Stimulated activated CD8-positive, alpha-beta memory T cell treated with anti-CD3 and anti-CD28 coated beads, Interleukin-7, amount 100 ng/mL, for 48 hours (primary cell): Measurements from ENCODE around the gene DCAF6.
"Not testable (repeated sequence)": the region's sequence is repeated elsewhere in the genome, so short reads cannot be mapped to it uniquely, and the experiment has no call there.

ENCODE experiments used
- DNase-seq, 2 donors: peaks; one replicate each; pipeline ENCODE4 v3.0.0-alpha.2; 2020; ENCODE audit warnings: low read depth in 1 of 2; ENCODE audit errors: extremely low read depth in 1 of 2

Gene DCAF6

DNA sequence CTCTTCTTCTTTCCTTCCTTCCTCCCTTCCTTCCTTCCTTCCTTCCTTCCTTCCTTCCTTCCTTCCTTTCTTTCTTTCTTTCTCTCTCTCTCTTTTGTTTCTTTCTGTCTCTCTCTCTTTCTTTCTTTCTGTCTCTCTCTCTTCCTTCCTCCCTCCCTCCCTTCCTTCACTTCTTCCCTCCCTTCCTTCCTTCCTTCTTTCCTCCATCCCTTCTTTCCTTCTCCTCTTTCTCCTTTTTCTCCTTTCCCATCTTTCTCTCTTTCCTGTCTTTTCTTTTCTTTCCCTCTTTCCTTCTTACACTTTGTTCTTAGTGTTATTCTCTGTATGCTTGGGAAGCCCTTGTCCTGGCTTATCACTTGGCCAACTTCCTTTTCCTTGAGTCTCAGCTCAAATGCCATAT is 72.8 kb downstream of the DCAF6 start:
- no peak for DNase-seq

DNA sequence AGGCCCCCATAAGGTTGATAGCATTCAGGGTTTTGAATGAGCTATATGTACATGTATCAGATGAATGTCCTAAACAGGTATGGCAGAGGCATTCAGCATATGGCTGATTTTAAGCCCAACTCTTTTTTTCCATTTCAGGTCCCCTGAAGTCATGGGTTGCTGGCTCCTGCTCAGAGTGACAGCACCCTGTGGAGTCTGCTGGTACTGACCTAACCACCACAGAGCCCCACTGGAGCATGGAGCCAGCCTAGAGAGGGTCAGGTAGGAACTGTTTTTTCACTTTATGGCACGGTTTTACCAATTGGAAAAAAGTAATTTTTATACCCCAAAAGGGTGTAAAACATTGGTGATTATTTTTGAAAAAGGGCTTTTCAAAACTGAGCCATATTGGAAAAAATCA is 82.9 kb downstream of the DCAF6 start:
- no peak for DNase-seq

DNA sequence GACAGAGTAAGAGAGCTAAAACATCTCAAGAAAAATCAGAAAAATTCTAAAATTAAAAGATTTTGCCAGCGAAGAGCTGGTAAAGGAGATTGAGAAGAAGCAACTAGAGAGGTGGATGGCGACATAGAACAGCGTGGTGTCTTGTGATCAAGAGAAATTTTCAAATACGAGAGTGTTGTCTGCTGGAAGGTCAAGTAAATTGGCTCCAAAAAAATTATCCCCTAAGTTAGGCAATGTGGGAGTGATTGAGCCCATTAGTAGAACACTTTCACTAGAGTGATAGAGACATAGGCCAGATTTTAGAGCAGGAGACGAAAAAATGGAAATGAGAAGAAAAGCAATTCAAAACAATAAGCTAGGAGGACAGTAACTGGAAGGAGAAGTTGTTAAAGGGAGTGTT is 94.7 kb downstream of the DCAF6 start:
- DNase-seq = no peak

DNA sequence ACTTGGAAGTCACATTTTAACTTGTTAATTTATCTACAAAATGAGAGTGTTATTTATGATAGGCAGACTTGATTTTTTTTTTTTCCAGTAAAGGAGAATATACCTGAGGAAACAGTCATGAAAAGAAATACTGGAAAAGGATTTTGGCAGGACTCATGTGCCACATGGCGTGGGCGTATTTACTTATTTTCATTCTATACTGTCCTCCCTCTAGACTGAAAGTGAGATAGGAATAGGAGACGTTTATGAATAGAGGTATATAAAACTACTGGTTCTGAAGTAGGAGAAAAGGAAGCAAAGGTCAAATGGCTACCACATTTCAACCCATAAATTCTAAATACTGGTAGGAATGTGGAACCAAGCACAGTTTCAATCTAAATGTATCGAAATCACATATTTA is 95.1 kb downstream of the DCAF6 start:
- DNase-seq = no peak

DNA sequence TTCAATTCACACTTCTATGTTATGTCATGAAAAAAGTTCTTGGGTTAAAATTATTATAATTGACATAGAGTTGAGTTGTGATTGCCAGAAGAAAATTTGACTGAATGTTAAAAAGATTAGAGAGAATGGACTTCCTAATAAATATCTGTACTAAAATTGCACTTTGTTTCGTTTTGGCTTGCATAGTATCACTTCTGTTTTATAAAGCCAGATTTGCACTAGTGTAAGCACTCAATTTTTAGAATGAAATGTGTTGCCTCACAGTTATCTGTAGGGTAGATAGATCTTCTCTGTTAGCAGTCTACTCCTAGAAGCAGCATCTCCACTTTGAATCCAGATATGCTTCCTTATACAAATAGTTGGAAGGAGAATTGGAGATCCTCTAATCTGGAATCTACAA is 95.5 kb downstream of the DCAF6 start:
- DNase-seq = no peak

DNA sequence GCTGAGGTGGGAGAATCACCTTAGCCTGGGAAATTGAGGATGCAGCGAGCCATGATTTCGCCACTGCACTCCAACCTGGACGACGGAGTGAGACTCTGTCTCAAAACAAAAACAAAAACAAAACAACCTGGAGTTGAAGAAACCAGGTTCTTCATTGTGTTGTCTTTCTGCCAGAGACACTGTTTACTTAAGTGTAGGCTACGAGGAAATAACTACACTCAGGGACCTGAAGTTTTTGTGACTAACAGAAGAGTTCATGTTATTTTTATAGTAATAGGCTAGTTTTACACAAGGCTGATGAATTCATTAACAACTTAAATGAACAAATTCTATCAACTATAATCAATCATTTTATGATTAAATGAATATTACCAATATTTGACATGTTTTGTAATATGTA is 98.9 kb downstream of the DCAF6 start:
- DNase-seq = no peak

DNA sequence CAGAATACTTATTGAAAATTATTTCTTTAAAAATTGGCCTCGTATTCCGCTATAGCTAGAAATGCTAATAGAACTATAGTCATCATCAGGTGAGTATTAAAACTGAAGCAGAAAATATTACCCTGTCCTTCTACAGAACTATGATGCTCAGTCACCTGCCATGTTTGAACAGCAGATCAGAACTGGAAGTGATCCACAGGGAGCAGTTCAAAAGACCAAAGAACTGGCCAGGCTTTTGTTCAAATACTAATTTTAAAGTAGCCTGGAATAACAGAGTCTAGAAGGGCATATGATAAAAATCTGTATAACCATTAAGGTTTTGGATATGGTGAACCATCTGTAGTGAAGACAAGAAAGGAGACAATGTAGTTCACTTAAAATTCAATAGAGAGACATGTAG is 105.9 kb downstream of the DCAF6 start:
- no peak for DNase-seq

DNA sequence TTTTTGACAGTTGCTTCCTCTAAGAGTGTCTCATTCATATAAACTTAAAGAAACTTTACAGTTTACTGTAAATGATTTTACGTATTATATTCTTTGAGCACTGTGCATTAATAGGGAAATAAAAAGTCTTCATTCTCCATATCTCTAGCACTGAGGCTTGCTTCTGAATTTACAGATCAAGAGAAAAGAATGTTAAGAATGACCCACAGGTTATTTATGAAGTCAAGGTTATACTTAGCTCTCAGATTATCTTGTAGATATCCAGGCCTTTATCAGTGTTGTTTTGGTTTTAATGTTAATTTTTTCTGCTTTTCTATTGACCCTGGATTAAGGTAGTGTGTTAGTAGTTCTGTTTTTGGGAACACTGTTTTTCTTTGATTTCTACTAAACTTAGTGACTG is 108.8 kb downstream of the DCAF6 start:
- no peak for DNase-seq

DNA sequence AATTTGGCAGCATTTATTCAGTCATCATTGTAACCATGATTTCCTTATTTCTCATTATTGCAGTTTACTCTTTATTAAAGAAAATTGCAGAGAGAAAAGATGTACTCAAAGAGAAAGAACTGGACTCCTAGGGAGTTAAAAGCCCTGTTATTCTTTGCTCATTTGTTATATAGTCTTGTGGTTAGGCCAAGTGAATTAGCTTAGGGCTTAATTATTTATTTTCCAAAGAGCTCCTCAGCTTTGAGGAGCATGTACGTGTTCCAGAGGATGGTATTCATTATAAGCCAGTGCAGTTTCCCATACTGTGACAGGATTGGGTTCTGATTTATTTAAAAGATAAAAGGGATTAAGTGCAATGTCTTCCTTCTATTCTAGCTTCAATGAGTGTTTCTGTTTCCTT is 113.8 kb downstream of the DCAF6 start:
- no peak for DNase-seq

DNA sequence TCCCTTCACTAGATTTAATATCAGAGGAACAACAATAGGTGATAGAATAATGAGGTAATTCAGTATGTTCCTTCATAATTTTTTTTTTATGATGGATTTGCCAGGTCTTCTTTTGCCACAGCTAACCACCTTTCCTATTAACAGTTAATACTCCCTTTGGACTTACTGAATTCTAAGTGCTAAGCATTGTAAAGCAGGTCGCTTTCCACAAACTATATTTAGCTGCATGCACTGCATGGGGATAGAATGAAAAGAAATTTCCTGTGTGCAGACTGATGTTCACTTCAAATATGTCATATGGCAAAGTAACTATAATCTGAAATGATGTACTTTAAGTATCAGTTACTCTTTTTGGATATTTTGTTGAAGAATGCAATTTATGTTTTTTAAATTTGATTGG is 114.4 kb downstream of the DCAF6 start:
- no peak for DNase-seq

DNA sequence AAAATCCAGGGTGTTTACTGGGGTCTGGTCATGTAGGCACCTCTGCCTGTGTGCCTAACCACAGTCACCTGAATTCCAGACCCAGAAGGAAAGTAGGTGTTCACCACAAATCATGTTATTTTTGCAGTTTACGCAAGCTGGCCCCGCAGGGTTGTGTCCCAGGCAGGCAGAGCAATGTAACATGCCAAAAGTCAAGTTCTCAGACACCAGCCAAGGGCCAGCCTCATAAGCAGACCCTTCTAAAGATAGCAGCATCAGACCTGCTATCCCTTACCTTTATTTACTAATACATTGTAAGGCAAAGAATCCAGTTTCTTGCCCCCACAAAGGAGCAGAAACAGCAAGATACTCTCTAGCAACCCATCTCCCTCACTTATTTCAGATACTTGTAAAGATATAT is 117.2 kb downstream of the DCAF6 start:
- DNase-seq = no peak

DNA sequence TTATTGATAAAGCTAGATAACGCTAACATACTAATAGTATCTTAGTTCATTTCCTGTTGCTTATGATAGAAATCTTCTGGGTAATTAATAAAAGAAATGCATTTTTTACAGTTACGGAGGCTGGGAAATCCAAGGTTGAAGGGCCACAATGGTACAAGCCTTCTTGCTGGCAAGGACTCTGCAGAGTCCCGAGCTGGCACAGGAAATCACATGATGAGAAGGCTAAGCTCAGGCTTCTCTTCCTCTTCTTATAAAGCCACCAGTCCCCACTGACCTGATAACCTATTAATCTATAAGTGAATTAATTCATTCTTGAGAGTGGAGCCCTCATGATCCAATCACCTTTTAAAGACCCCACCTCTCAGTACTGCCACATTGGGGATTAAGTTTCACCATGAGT is 117.6 kb downstream of the DCAF6 start:
- no peak for DNase-seq

DNA sequence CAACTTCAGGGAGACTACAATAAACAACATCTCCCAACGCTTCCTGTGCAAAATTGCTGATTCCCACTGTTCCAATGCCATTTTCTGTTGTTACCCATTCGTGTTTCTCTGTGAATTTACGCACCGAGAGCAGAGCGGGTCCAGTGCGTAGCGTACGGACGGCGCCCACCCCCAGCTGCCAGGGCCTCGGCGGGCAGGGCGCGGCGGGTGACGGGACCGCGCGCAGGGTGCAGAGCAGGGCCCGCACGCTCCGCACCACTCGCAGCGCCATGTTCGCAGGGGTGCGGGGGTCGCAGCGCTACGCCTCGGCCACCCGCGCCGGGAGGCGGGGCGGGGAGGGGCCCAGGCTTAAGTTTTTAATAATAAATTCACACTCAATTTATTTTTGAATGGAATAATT is 119.7 kb downstream of the DCAF6 start:
- DNase-seq = not testable (repeated sequence)

DNA sequence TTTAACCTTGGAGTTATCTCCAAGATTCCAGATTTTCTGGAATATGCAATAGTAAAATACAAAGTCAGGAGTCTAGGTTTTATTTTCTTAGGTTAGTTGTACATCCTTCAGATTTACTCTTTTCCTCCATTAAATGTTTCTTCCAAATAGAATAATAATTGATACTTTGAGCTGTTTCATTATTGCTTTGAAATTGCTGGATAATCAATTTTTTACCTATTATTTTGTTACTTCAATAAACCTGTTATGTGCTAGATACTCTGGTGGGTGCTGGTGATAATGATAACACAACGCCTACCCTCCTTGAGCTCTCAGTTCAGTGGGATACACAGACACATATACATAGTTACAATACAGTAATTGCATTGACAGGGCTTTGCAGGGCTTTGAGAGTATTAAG is 120.9 kb downstream of the DCAF6 start:
- DNase-seq = no peak

DNA sequence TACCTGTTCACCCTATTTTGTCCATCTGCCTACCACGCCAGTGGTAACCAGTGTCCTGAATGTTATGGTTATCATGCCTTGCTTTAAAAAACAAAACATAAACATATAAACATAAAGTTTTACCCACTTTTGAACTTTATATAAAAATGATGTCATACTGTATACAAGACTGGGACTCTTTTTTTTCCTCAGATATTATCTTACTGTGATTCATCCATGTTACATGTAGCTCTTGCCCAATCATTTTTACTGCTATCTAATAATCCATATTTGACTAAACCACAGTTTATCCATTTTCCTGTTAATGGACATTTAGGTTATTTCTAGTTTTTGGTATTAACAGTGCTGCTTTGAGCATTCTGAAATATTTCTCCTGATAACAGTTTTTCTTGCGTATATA is 121.4 kb downstream of the DCAF6 start:
- DNase-seq = no peak

DNA sequence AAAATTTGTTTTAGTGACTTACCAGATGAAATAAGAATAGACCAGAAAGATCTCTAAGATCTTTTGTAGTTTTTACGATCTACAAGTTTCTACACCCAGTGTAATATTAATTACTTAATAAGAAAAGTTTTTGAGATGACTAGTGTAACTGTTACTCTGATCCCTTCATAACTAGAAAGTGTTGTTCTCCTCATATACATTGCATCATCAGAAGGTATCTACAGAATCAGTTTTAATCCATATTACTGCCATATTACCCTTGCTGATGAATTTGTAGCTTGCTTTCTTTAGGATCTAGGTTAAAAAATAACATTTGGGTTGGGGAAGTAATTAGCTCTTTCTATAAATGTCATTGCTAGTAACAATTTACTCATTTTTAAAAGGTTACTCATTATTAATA is 127.7 kb downstream of the DCAF6 start:
- DNase-seq = no peak

DNA sequence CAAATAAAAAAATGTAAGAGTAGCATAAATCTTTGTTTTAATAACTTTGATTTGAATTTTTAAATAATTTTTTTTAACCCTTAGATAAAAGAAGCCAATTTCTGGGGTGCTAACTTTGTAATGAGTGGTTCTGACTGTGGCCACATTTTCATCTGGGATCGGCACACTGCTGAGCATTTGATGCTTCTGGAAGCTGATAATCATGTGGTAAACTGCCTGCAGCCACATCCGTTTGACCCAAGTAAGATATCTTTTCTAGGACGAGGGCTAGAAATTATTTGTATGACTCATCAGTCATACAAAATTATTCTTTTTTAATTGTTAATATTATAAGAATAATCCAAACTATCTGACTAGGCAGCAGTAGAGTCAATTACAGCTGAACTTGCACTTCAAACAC is 129.0 kb downstream of the DCAF6 start:
- DNase-seq = no peak

DNA sequence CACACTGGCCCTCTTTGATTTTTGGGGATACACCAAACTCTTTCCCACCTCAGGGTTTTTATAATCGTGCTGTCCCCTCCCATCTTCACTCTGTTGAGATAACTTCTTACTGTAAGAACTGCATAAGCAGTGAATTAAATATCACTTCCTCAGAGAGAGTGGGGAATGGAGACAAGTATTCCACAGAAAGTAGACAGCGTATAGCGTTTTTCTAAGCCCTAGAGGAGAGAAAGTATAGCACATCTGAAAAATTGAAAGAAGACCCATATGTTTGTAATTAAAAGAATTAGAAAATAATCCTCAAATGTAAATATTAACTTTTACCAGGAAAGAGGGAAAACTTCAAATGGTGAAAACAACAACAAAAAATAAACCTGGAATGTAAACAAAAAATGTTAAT is 132.9 kb downstream of the DCAF6 start:
- no peak for DNase-seq

DNA sequence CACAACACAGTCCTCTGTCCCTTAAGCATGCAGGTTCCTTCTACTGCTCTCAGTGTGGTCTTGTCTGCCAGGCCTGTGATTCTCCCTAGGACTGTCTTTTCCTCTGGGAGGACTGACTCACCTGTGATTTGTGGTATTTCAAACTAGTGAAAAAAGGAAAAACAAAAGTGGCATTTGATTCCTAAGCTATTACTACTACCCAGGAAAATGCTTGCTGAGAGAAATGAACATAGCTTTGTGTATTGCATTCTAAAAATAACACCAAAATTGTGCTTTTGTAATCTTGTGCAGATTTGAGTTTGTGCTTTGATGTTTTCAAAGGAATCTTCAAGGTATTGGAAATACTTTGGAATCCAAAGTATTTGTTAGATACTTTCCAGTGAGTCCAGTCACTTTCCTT is 143.3 kb downstream of the DCAF6 start:
- no peak for DNase-seq

DNA sequence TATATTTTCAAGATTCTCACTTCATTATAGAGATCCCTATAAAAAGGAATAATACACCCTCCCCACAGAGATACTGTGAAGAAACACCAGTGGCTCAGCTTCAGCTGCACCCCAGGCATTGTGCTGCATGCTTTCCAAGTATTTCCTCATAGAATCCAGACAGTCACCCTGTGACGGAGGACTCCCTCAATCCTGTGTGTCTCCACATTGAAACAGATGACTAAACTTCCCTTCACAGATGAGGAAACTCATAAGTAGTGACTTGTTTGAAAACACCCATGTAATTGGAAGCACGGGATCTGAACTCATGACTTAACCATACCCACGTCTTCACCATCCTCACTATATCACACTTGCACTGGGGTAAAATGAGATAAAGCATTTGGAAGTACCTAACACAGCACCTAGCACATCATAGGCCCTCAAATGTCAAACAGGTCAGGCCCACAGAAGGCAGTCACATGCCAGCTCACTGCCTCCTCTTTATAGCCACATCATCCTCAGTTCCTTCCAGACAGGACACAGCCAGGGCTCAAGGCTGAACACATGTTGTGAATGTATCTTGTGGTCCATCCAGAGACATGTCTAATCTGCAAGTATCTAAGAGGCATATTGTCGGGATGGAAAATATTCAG is 145.0 kb downstream of the DCAF6 start:
- DNase-seq = no peak

DNA sequence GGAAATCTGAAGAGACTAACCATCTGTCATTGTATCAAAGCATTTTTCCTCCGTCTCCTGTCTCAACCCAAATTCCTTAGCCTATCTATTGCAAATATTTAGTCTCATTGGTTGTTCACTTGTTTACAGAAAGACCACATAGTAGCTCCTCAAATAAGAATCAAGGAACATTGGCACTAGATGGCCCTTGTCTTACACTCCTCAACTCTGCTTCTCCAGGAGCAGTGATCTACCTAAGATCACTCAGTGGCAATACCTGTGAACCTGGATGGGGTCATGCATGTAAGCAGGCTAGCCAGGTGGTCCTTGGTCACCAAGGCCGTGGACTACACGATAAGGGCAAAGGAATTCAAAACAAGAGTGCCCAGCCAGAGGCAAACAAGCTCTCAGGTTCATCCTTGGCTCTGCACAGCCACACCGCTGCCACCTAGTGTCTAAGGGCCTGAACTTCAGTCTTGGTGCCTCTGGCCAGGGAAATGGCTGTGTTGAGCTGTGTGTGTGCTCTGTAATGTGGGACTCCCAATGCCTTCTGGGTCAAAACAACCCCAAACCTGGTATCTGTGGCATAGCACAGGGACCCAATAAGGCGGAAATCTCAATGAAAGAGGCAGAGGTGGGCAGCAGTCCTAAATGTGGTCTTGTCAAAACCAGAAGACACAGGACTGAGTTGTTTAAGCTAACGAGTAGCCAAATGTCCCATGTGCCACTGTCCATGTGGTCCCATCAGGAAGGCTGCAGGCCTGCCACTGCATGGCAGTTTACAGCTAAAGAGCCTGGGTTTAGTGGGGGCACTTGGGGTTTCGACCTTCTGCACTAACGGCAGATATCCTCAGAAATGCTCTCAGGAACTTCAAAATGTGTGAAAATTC is 145.8 kb downstream of the DCAF6 start:
- peak; percentile 7 to 32 for DNase-seq

DNA sequence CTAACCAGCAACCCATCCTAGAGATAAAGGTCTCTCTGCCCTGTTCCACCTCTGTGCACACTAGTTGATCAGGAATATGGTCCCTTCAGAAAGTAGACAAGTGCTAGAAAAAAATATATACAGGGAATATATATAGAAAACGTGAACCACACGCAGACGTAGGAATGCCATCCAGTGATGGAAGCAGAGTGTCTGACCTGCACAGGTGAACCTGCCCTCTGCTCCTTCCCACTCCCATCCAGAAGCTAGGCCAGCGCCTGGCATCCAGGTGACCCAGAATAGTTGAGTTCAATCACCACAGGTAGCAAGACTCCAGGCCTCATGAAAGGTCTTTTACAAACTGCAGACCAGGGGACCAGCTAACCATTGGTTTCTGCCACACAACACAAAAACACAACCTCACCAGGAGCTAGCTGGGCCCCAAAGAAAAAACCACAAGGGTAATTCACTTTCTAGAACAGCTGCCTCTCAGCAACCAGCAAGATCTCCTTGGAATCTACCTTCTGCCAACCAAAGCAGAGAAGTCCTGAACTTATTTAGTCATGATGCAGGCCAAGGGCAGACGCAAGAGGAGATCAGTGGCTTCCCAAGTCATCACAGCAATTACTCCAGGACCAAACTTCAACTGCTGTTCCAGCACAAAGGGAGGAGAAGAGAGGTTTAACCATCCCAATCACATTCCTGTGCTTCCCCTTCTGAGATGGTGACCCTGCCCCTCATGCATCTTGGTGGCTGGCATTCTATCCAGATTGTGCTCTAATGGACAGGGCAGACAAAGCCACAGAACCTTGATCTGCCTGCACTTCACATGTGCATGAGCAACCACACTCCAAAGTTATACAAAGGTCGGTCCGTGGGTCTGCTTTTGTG is 147.2 kb downstream of the DCAF6 start:
- no peak for DNase-seq
